ENCODE measurements around the gene IL1RL1.

GRCh38 chr2:102295566-102295965 is 15.8 kb upstream of the IL1RL1 start:
- TF ChIP-seq CTCF (IDR thresholded peaks at IDR 0.05) (no peak), POLR2A (IDR thresholded peaks at IDR 0.05) (no peak)

All from body of pancreas (tissue), 4 donors.